H1 (cell line): Measurements from ENCODE around the gene PRPF39. TPM values are rescaled to one million over a fixed set of nuclear protein-coding genes. Genes with fewer than 3 reads are reported as not detected.

Experiments used
- CHD1 ChIP-seq: IDR thresholded peaks from 2 replicates; pipeline ENCODE4 v1.6.1; 2012; ENCODE audit warnings: low read depth, low read length, improper control_type of control experiment
- HDAC2 ChIP-seq, 2 experiments: fragments of 300-600 bp in 1 of 2; sonication (generic) in 1 of 2; IDR thresholded peaks; 2 replicates each; pipeline ENCODE4 v1.6.1; 2011 to 2012; ENCODE audit warnings: low read depth in 2 of 2, low read length in 2 of 2, mild to moderate bottlenecking in 2 of 2, moderate library complexity in 2 of 2, borderline replicate concordance in 1 of 2, inconsistent platforms in 1 of 2
- POLR2A ChIP-seq, 2 experiments: IDR thresholded peaks; 1 replicate in 1 of 2; 2 replicates in 1 of 2; pipeline ENCODE4 v1.6.1; 2011; ENCODE audit warnings: low read depth in 2 of 2, low read length in 2 of 2, mild to moderate bottlenecking in 2 of 2; ENCODE audit errors: control extremely low read depth in 1 of 2
- SAP30 ChIP-seq: fragments of 300-600 bp; sonication (generic); IDR thresholded peaks from 2 replicates; pipeline ENCODE4 v1.7.1; 2012; ENCODE audit warnings: low read length, moderate library complexity, mild to moderate bottlenecking, inconsistent platforms; ENCODE audit not compliant: insufficient read depth, insufficient replicate concordance
- TAF1 ChIP-seq: IDR thresholded peaks from 2 replicates; pipeline ENCODE4 v1.6.1; 2011; ENCODE audit warnings: mild to moderate bottlenecking, low read depth, low read length
- polyA plus RNA-seq, 7 experiments: library from polyadenylated mRNA; depleted of rRNA in 3 of 7; stranded (reverse) in 5 of 7; unstranded in 2 of 7; fragments of >200 nt in 5 of 7; fragments of 200-250 nt in 2 of 7; gene quantifications; 1 replicate in 5 of 7; 2 replicates in 1 of 7; 4 replicates in 1 of 7; pipeline versions ENCODE4 v1.2.1 to v1.2.3, GENCODE V29; 2011 to 2013; ENCODE audit warnings: missing spikeins in 2 of 7, mixed read lengths in 2 of 7
- total RNA-seq: library from RNA; stranded (reverse); fragmentation: NEBNext Ultra II Directional; extraction: Animal tissue kit (Norgen Biotek cat#: 25700); gene quantifications from 2 replicates; pipeline ENCODE4 v1.2.1, GENCODE V29; 2021

The PRPF39 gene
- total and polyA plus RNA-seq, 2 of the 8 experiments (the other 6 are each of a cell fraction or from before 2014, with no cell fraction given), result 22.4 to 43.3 TPM

GRCh38 chr14:45120096-45120495 lies 36.2 kb downstream of the PRPF39 start (continued):
- TF ChIP-seq HDAC2 (IDR thresholded peaks at IDR 0.05; ENCODE audit: borderline replicate concordance in 1 of 2, low read depth in 2 of 2, low read length in 2 of 2) (no peak), TAF1 (no peak), SAP30 (no peak), CHD1 (no peak), POLR2A (IDR thresholded peaks at IDR 0.05; ENCODE audit: control extremely low read depth in 1 of 2, low read depth in 2 of 2, low read length in 2 of 2) (no peak)
